Activated CD4-positive, alpha-beta T cell treated with anti-CD3 and anti-CD28 coated beads, Interleukin-2, amount 50 U/mL, for 1 hour (primary cell): ENCODE results near the gene STRADB.
A peak's percentile ranks its signal among the peaks of the same experiment; 100 is the strongest.
"Not testable (repeated sequence)": the region's sequence is repeated elsewhere in the genome, so short reads cannot be mapped to it uniquely, and the experiment has no call there.

Experiments
- DNase-seq: peaks from one replicate; pipeline ENCODE4 v3.0.0-alpha.2; 2020

Gene STRADB

GRCh38 chr2:201432038-201432620 lies 19.4 kb upstream of the STRADB start:
- no peak for DNase-seq

GRCh38 chr2:201432621-201433393 lies 18.7 kb upstream of the STRADB start:
- DNase-seq, result no peak

GRCh38 chr2:201433394-201433995 lies 18.0 kb upstream of the STRADB start:
- no peak for DNase-seq

- no peak for DNase-seq
Observed at GRCh38 chr2:201436141-201436540, 15.4 kb upstream of the STRADB start.

GRCh38 chr2:201439336-201439922 lies 12.1 kb upstream of the STRADB start:
- DNase-seq, result not testable (repeated sequence)

- DNase-seq, result no peak
Observed at GRCh38 chr2:201440182-201440581, 11.4 kb upstream of the STRADB start.

GRCh38 chr2:201441409-201441808 lies 10.1 kb upstream of the STRADB start:
- DNase-seq, result no peak

- no peak for DNase-seq
Observed at GRCh38 chr2:201444746-201445465, 6.6 kb upstream of the STRADB start.

GRCh38 chr2:201447086-201447485 lies 4.5 kb upstream of the STRADB start:
- DNase-seq, result no peak

- no peak for DNase-seq
Observed at GRCh38 chr2:201448061-201448460, 3.5 kb upstream of the STRADB start.

GRCh38 chr2:201448701-201449100 lies 2.8 kb upstream of the STRADB start:
- DNase-seq, result peak; percentile 37

GRCh38 chr2:201450954-201451291 lies 617 bp upstream of the STRADB start:
- no peak for DNase-seq

GRCh38 chr2:201452058-201452921 lies 750 bp downstream of the STRADB start:
- no peak for DNase-seq

GRCh38 chr2:201452922-201453643 lies 1.5 kb downstream of the STRADB start:
- no peak for DNase-seq

- no peak for DNase-seq
Observed at GRCh38 chr2:201458381-201458780, 6.8 kb downstream of the STRADB start.

GRCh38 chr2:201460532-201460931 lies 9.0 kb downstream of the STRADB start:
- DNase-seq, result no peak

GRCh38 chr2:201464547-201464946 lies 13.0 kb downstream of the STRADB start:
- DNase-seq, result no peak

- no peak for DNase-seq
Observed at GRCh38 chr2:201465524-201465971, 14.0 kb downstream of the STRADB start.

- DNase-seq, result no peak
Observed at GRCh38 chr2:201466050-201466675, 14.6 kb downstream of the STRADB start.

- DNase-seq, result no peak
Observed at GRCh38 chr2:201467666-201468065, 16.1 kb downstream of the STRADB start.
